ENCODE measurements around the gene VDR.
A peak's percentile ranks its signal among the peaks of the same experiment; 100 is the strongest.

VDR gene

DNA sequence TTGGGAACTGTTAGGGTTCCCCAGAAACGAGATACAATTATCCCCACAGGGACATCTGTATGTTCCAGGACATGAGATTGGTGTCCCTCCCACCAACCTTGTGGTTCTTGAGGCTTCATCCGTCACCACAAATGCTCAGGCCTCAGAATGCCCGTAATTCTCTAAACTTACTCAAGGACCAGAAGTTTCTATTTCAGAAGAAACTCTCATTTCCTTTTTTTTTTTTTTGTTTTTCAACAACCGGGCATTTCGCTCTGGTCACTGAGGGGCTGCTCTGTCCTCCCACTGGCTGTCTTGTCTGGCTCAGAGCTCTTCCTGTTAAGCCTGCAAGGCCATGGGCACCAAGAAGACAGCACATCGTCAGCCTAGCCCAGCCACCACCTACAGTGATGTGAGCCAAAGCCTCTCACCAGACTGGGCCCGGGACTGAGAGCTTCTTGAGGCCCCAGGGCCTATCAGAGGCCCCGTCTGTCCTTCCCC, 36.2 kb downstream of the VDR start:
- H3K9me3 ChIP-seq (replicated peaks in 1 of 11) = no peaks in the 10 kb centered on the region
- 0 out of 22 replicates have a peak, but pooled peaks cover 0 to 6% (median 0%) of the 10 kb centered on the region in 11 experiments for H4K20me1 ChIP-seq
- H3K27me3 ChIP-seq = peaks cover 0 to 3% (median 0%) of the 10 kb centered on the region in 11 experiments; a peak in 2 of 22 replicates
- TF ChIP-seq Cebpa-rat (IDR thresholded peaks at IDR 0.05) = no peak
- peak overlapping the region in 7 of 11 experiments; percentile 12 to 73 (median 67); a peak in 11 of 22 replicates for H3K9ac ChIP-seq
- peak overlapping the region in 8 of 11 experiments; percentile 30 to 88 (median 78); a peak in 14 of 22 replicates for H3K27ac ChIP-seq
- H3K4me3 ChIP-seq = peak overlapping the region in 2 of 10 experiments; percentile 26 to 32; a peak in 3 of 20 replicates
- peaks cover 0 to 17% (median 0%) of the 10 kb centered on the region in 11 experiments; a peak in 4 of 22 replicates for H3K36me3 ChIP-seq
- H3K4me2 ChIP-seq = peak overlapping the region; percentile 74 to 95 (median 88)
- H3K4me1 ChIP-seq = peaks cover 41 to 82% (median 56%) of the 10 kb centered on the region in 10 experiments

DNA sequence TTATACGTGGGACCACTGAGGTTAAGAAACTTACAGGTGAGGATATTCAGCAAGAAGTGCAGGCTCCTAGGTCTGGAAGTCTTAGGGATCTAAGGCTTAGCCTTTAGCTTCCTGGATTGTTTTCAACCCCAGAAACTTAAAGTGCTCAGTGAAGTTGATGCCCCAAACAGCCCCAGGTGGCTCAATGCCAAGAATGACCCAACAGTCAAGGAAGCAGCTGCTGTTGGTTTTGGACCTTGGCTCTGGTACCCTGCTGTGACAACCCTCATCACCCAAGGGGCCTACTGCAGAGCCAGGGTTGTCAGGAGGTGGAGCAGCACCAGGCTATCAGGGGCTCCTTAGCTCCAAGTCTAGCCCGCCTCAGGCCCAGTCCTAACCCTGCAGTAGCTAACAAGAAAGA, 36.8 kb downstream of the VDR start:
- TF ChIP-seq Cebpa-rat (IDR thresholded peaks at IDR 0.05) = no peak
- 0 out of 22 replicates have a peak, but pooled peaks cover 0 to 6% (median 0%) of the 10 kb centered on the region in 11 experiments for H4K20me1 ChIP-seq
- H3K9me3 ChIP-seq (replicated peaks in 1 of 11) = no peaks in the 10 kb centered on the region
- peaks cover 0 to 3% (median 0%) of the 10 kb centered on the region in 11 experiments; a peak in 2 of 22 replicates for H3K27me3 ChIP-seq
- H3K9ac ChIP-seq = peak overlapping the region in 7 of 11 experiments; percentile 12 to 73 (median 67); a peak in 11 of 22 replicates
- peaks cover 0 to 21% (median 0%) of the 10 kb centered on the region in 11 experiments; a peak in 4 of 22 replicates for H3K36me3 ChIP-seq
- peak overlapping the region in 1 of 10 experiments; percentile 26; a peak in 3 of 20 replicates for H3K4me3 ChIP-seq
- H3K4me1 ChIP-seq = peaks cover 46 to 86% (median 61%) of the 10 kb centered on the region in 10 experiments
- peak overlapping the region in 6 of 11 experiments; percentile 56 to 88 (median 84); a peak in 13 of 22 replicates for H3K27ac ChIP-seq
- peak overlapping the region; percentile 74 to 95 (median 88) for H3K4me2 ChIP-seq

DNA sequence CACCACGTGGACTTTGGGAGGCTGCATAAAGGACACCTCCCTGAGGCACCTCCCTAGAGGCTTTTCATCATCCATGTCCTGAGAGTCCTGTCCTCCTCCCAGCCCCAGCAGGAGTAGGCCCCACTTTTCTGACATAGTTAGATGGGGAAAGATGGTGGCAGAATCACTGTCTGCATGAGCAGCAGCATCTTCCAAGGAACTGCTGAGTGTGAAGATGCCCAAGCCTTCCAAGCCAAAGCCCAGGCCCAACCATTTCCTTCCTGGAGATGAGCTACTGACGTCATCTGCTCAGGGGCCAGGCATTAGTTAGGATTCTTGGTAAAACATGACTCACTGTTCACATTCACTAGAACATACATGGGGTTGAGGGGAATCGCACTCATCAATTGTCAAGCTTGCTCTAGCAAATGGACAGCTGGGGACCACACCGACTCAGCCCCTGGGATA, 37.3 kb downstream of the VDR start:
- TF ChIP-seq Cebpa-rat (IDR thresholded peaks at IDR 0.05) = no peak
- H3K4me3 ChIP-seq = peak overlapping the region in 1 of 10 experiments; percentile 26; a peak in 2 of 20 replicates
- no peaks in the 10 kb centered on the region for H3K9me3 ChIP-seq (replicated peaks in 1 of 11)
- peak overlapping the region in 5 of 11 experiments; percentile 56 to 88 (median 85); a peak in 9 of 22 replicates for H3K27ac ChIP-seq
- 0 out of 22 replicates have a peak, but pooled peaks cover 0 to 6% (median 0%) of the 10 kb centered on the region in 11 experiments for H4K20me1 ChIP-seq
- H3K4me1 ChIP-seq = peaks cover 46 to 82% (median 62%) of the 10 kb centered on the region in 10 experiments
- peak overlapping the region; percentile 74 to 95 (median 88) for H3K4me2 ChIP-seq
- H3K36me3 ChIP-seq = peaks cover 0 to 26% (median 0%) of the 10 kb centered on the region in 11 experiments; a peak in 4 of 22 replicates
- peak overlapping the region in 4 of 11 experiments; percentile 67 to 73 (median 70); a peak in 5 of 22 replicates for H3K9ac ChIP-seq
- H3K27me3 ChIP-seq = peaks cover 0 to 3% (median 0%) of the 10 kb centered on the region in 11 experiments; a peak in 2 of 22 replicates

- Histone ChIP-seq H3K27ac (no peak overlapping the region), H3K4me1 (peaks cover 34 to 54% (median 44%) of the 10 kb centered on the region in 10 experiments), H4K20me1 (0 out of 22 replicates have a peak, but pooled peaks cover 0 to 6% (median 0%) of the 10 kb centered on the region in 11 experiments), H3K27me3 (no peaks in the 10 kb centered on the region; a peak in 1 of 22 replicates), H3K9me3 (replicated peaks in 1 of 11) (no peaks in the 10 kb centered on the region), H3K9ac (no peak overlapping the region), H3K4me3 (no peak overlapping the region), H3K36me3 (peaks cover 0 to 49% (median 0%) of the 10 kb centered on the region in 11 experiments; a peak in 5 of 22 replicates), H3K4me2 (no peak overlapping the region)
- TF ChIP-seq Cebpa-rat (IDR thresholded peaks at IDR 0.05) = no peak
These were observed 40.1 kb downstream of the VDR start for GRCh38 chr12:47864646-47865235.

DNA sequence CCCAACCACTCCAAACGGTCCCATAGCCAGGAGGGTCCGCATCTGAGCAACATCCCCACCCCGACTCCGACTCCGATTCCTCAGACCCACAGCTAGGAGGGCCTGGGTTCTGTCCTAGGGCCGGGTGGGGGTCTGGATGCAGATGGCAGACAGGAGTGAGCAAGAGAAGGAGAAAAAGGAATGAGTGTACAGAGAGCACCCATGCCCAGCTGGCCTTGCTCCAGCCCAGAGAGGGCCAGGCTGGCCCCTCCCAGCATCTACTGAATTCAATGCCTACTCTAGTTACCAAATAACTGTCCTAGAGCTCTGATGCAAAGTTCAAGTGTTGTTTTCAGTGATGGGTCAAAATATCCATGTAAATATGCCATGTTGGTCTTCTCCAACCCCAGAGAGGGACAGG, 40.8 kb downstream of the VDR start:
- H4K20me1 ChIP-seq = 0 out of 22 replicates have a peak, but pooled peaks cover 0 to 6% (median 0%) of the 10 kb centered on the region in 11 experiments
- H3K36me3 ChIP-seq = peaks cover 0 to 56% (median 0%) of the 10 kb centered on the region in 11 experiments; a peak in 5 of 22 replicates
- peaks cover 27 to 46% (median 36%) of the 10 kb centered on the region in 10 experiments for H3K4me1 ChIP-seq
- H3K27ac ChIP-seq = no peak overlapping the region
- TF ChIP-seq Cebpa-rat (IDR thresholded peaks at IDR 0.05) = no peak
- H3K4me2 ChIP-seq = peak overlapping the region in 7 of 11 experiments; percentile 13 to 52 (median 40); a peak in 7 of 22 replicates
- H3K4me3 ChIP-seq = no peak overlapping the region
- no peaks in the 10 kb centered on the region for H3K27me3 ChIP-seq
- H3K9ac ChIP-seq = no peak overlapping the region
- no peaks in the 10 kb centered on the region for H3K9me3 ChIP-seq (replicated peaks in 1 of 11)

- Histone ChIP-seq H3K4me1 (peaks cover 21 to 41% (median 31%) of the 10 kb centered on the region in 10 experiments), H3K9ac (no peak overlapping the region), H3K27ac (no peak overlapping the region), H3K9me3 (replicated peaks in 1 of 11) (no peaks in the 10 kb centered on the region), H3K4me3 (no peak overlapping the region), H3K4me2 (peak overlapping the region in 10 of 11 experiments; percentile 9 to 52 (median 34); a peak in 13 of 22 replicates), H4K20me1 (peaks cover 0 to 9% (median 0%) of the 10 kb centered on the region in 11 experiments; a peak in 1 of 22 replicates), H3K27me3 (no peaks in the 10 kb centered on the region), H3K36me3 (peaks cover 0 to 61% (median 0%) of the 10 kb centered on the region in 11 experiments; a peak in 5 of 22 replicates)
- TF ChIP-seq Cebpa-rat (IDR thresholded peaks at IDR 0.05) = no peak
These were observed 41.3 kb downstream of the VDR start for GRCh38 chr12:47863467-47863866.

- Histone ChIP-seq H3K4me3 (no peak overlapping the region), H4K20me1 (peaks cover 0 to 8% (median 0%) of the 10 kb centered on the region in 11 experiments; a peak in 1 of 22 replicates), H3K36me3 (peaks cover 0 to 67% (median 0%) of the 10 kb centered on the region in 11 experiments; a peak in 5 of 22 replicates), H3K4me1 (peaks cover 16 to 35% (median 25%) of the 10 kb centered on the region in 10 experiments), H3K4me2 (peak overlapping the region in 7 of 11 experiments; percentile 9 to 52 (median 47); a peak in 10 of 22 replicates), H3K27ac (no peak overlapping the region), H3K9ac (no peak overlapping the region), H3K27me3 (no peaks in the 10 kb centered on the region), H3K9me3 (replicated peaks in 1 of 11) (no peaks in the 10 kb centered on the region)
- TF ChIP-seq Cebpa-rat (IDR thresholded peaks at IDR 0.05) = no peak
These were observed 41.9 kb downstream of the VDR start for GRCh38 chr12:47862881-47863280.

DNA sequence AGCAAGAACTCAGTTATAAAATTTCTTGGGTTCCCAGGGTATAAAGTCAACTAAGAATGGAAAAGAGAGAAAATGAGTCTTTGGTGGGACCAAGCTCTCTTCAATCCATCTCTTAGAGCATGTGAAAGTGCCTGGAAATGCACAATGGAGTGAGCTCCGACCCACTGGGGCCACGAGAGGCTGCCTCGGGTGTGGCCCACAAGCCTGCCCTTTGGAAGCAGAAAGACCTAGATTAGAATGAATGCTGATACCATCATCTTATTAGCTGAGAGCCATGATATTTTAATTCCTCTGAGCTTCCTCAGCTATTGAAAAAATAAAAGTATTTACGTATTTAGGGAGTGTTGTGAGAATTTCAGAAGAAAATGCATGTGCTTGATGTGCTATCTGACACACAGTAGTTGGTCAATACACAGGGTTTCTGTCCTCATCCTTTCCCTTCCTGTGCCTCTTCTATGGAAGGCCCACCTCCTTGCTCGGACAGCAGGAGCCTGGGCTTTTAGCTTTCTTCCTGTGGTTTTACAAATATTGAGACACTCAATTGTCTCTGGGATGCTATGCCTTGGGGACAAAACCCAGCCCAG, 42.5 kb downstream of the VDR start:
- no peak overlapping the region for H3K9ac ChIP-seq
- TF ChIP-seq Cebpa-rat (IDR thresholded peaks at IDR 0.05) = no peak
- H3K4me1 ChIP-seq = peaks cover 9 to 29% (median 19%) of the 10 kb centered on the region in 10 experiments
- H3K4me3 ChIP-seq = no peak overlapping the region
- no peak overlapping the region for H3K4me2 ChIP-seq
- no peak overlapping the region for H3K27ac ChIP-seq
- peaks cover 0 to 73% (median 0%) of the 10 kb centered on the region in 11 experiments; a peak in 6 of 22 replicates for H3K36me3 ChIP-seq
- no peaks in the 10 kb centered on the region for H3K9me3 ChIP-seq (replicated peaks in 1 of 11)
- no peaks in the 10 kb centered on the region for H3K27me3 ChIP-seq
- peaks cover 0 to 8% (median 0%) of the 10 kb centered on the region in 11 experiments; a peak in 2 of 22 replicates for H4K20me1 ChIP-seq
